Measurements from ENCODE around the gene PVR.
A peak's percentile ranks its signal among the peaks of the same experiment; 100 is the strongest.

DNA sequence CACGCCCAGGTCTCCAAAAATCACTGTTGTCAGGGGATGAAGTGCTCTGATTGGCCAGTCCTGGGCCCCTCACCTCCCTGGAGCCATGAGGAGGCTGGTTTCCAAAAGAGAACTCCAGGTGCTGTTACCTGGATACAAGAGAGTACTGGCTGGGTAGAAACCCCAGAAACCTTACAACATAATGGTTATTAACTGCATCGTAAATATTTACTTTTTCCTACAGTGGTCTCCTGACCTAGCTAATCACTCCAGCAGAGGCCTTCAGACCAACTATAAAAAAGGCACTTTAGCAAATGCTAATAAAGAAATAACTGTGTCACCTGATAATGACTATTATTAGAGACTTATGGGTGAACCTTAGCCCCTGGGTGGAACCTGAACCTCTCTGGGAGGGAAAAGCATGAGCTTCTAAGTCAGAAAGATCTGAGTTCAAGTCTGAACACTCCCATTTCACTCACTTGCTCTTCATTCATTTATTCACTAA is 31.9 kb upstream of the PVR start:
- TF ChIP-seq, protein P1, sequence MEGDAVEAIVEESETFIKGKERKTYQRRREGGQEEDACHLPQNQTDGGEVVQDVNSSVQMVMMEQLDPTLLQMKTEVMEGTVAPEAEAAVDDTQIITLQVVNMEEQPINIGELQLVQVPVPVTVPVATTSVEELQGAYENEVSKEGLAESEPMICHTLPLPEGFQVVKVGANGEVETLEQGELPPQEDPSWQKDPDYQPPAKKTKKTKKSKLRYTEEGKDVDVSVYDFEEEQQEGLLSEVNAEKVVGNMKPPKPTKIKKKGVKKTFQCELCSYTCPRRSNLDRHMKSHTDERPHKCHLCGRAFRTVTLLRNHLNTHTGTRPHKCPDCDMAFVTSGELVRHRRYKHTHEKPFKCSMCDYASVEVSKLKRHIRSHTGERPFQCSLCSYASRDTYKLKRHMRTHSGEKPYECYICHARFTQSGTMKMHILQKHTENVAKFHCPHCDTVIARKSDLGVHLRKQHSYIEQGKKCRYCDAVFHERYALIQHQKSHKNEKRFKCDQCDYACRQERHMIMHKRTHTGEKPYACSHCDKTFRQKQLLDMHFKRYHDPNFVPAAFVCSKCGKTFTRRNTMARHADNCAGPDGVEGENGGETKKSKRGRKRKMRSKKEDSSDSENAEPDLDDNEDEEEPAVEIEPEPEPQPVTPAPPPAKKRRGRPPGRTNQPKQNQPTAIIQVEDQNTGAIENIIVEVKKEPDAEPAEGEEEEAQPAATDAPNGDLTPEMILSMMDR (IDR thresholded peaks at IDR 0.05; ENCODE audit: low read depth, low read length, missing input control), result no peak
- peak; percentile 63 for TF ChIP-seq SP1 (IDR thresholded peaks at IDR 0.05)
- peak; percentile 11 for TF ChIP-seq YY1 (IDR thresholded peaks at IDR 0.05)

All from liver (tissue), 3 donors.